MM.1S (cell line): ENCODE data around the gene ALDH2.

Experiments used
- CTCF ChIP-seq: fragments of 300-600 bp; sonication (generic); IDR thresholded peaks from 2 replicates; pipeline ENCODE4 v1.5.1; 2016; ENCODE audit warnings: antibody characterized with exemption, low read length, mixed read lengths
- EZH2 ChIP-seq: fragments of 300-600 bp; sonication (generic); optimal IDR thresholded peaks from 2 replicates; pipeline ENCODE3; 2017; ENCODE audit warnings: low read depth, mild to moderate bottlenecking, antibody characterized with exemption, low read length, mixed read lengths
- EZH2phosphoT487 ChIP-seq: fragments of 300-600 bp; sonication (generic); IDR thresholded peaks from 2 replicates; pipeline ENCODE4 v1.6.1; 2018; ENCODE audit warnings: antibody characterized with exemption, low read length

DNA sequence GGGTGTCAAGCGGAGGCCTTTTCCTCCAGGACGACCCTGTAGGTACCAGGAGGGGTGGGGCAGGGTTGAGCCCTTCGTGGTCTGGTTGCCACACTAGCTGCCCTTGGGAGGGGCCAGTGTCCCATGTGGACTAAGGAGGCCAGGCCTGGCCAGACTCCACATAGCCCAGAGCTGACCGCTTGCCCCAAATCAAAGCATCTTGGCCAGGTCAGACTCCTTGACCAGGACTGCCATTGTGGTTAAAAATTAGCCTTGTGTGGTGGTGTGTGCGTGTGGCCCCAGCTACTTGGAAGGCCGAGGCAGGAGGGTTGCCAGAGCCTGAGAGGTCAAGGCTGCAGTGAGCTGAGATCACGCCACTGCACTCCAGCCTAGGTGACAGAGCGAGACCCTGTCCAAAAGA lies 24.8 kb downstream of the ALDH2 start:
- TF ChIP-seq CTCF, result no peak
- TF ChIP-seq EZH2, result no peak
- TF ChIP-seq EZH2phosphoT487, result no peak
